Measurements from ENCODE around the gene RARG.
A peak's percentile ranks its signal among the peaks of the same experiment; 100 is the strongest.
"Not testable (repeated sequence)": the region's sequence is repeated elsewhere in the genome, so short reads cannot be mapped to it uniquely, and the experiment has no call there.

Gene RARG

DNA sequence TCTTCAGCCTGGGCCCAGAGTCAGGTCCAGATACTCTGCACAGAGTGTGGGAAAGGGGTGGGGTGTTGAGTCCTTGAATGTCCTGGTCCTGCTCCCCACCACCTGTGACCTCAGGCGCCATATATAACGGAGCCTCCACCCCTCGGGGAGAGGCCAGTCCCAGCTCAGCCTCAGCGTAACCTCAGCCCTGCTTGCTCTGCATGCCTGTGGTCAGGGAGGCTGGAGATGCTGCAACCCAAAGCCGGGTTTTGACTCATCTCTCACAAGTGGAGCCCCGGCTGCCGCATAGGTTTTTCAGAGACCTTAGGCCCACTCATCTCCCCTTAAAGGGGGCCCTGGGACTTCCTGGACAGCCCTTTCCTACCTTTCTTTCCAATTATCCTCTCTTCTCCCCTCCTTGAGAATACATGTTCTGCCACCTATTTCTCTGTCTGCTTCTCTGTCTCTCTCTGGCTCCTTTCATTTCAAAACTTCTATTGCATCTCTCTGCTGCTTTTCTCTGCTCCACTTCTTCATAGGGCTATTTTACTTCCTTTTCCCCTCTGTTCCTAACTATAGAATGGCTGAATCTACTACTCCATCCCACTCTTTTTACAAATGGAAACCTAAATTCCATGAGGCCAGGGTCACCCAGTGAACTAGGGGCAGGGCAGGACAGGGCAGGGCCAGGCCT lies 26.1 kb downstream of the RARG start:
- DNase-seq = peak; percentile 52

GRCh38 chr12:53204351-53204750 lies 27.7 kb downstream of the RARG start:
- no peak for DNase-seq

- DNase-seq = not testable (repeated sequence)
These were observed 29.7 kb downstream of the RARG start for GRCh38 chr12:53202316-53202715.

DNA sequence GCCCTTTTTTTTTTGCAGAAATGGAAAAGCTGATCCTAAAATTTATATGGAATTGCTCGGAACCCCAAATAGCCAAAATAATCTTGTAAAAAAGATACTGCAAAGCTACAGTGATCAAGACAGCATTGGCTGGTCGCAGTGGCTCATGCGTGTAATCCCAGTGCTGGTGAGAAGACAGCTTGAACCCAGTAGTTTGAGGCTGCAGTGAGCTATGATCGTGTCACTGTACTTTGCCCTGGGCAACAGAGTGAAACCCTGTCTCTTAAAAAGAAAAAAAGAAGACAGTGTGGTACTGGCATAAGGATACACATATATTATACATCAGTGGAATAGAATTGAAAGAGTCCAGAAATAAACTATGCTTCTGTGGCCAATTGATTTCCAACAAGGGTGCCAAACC lies 30.4 kb downstream of the RARG start:
- no peak for DNase-seq

DNA sequence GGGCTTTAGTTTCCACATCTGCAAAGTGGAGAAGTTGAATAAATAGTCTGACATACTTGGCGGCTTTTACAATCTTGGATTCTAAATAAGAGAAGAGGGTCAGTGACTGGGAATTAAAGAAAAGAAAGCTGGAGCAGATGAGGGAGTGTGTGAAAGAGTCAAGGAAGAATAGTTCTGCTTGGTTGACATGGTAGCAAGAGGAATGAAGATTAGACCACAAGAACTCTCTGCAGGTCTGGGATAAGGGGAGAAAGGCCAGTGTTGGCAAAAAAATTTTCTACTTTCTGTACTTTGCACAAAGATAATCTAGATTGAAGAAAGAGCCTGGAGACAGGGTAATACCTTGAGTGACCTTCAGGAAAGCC lies 30.9 kb downstream of the RARG start:
- no peak for DNase-seq

- no peak for DNase-seq
These were observed 31.4 kb downstream of the RARG start for GRCh38 chr12:53200458-53201176.

DNA sequence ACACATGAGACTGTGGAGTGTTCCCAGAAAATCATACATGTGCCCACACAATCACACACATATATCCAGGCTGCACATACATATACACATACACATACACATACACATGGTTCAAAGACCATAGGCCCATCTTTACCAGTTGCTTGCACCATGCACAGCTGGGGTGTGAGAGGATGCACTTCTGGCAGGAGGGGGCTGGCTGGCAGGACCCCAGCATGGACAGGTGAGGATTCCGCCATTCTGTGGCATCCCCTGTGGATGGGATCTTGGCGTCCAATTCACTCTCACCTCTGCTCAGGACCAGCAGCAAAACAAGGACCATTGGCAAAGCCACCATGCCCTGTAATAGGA lies 31.9 kb downstream of the RARG start:
- DNase-seq = no peak

DNA sequence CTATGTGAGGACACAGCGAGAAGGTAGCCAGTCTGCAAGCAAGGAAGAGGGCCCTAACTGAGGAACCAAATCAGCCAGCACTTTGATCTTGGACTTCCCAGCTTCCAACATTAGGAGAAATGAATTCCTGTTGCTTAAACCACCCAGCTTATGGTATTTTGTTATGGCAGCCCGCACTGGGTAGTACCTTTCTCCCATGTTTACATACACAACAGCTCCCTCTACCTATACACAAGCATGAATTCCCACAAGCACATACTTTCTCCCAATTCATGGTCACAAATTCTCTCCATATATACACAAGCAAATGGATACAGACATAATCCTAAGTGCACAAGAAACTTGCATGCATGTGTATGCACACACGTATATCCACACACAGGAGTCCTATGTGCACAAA lies 32.3 kb downstream of the RARG start:
- DNase-seq = no peak

GRCh38 chr12:53198486-53199110 lies 33.4 kb downstream of the RARG start:
- peak in 1 of 2 donors; percentile 49 for DNase-seq

GRCh38 chr12:53197011-53197640 lies 34.9 kb downstream of the RARG start:
- no peak for DNase-seq

- DNase-seq = no peak
These were observed 35.5 kb downstream of the RARG start for GRCh38 chr12:53196486-53196885.

GRCh38 chr12:53195516-53196420 lies 36.2 kb downstream of the RARG start:
- no peak for DNase-seq

- DNase-seq = no peak
These were observed 37.0 kb downstream of the RARG start for GRCh38 chr12:53194973-53195372.

GRCh38 chr12:53193985-53194716 lies 37.9 kb downstream of the RARG start:
- DNase-seq = no peak

DNA sequence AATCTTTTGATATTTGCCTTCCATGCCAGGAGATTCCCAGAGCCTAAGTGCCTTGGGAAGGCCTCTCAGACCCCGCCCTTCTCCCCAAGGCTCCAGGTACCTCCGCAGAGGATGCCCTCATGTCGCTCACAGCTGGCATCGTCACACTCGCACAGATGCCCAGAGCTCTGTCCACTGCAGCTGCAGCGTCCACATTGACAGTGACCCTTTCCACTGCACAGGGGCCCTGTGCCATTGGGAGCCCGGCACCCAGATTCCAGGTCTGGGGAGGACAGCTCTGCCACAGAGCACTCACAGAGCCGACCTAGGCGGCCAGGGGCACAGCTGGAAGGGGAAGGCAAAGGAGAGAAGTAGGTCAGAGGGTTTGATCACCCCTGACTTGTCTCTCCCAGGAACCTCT lies 39.0 kb downstream of the RARG start:
- no peak for DNase-seq

DNA sequence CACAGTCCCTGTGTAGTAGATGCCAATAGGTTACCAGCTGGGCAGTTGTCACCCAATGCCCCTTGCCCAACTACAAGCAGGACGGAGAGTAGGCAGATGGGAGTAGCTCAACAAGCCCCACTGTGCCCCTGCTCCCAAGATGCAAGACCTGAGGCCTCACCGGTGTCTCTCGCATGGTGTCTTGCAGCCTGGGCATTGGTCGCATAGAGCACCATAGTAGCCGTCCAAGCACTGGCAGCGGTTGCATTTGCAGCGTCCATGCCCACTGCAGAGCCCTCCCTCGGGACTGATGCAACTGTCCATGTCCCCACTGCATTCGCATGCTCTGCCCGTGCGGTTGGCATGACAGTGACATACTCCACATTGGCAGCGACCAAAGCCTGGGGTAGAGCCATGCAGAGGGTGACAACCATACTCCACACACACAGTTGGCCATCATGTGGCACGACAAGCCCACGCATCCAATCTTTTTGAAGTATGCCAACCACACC lies 39.4 kb downstream of the RARG start:
- DNase-seq = no peak

DNA sequence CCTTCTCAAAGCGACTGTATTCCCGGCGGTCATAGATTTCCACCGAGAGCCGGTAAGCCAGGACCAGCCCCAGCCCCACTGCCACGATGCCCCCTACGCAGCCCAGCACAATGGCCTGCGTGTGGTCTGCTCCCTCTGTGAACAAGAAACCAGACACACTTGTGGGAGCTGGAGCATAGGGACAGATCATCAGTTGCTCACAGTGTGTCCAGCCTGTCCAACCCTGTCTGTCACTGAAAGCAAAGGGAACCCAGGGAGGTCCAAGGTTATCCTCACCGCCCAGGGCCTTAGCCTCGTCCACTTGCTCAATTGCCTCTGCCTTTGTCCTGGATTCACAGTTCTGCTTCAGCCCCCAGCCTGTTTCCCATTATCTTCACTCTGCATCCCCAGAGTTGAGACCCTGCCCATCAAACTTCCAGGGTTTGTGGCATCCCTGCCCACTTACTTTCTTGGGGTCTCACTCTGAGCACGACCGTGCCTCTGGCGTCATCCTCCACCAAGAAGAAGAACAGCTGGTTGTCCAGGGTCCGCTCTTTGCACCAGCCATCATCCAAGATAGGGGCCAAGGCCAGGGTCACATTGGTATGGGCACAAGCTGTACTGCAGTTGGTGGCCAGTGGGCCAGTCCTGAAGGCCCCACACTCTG lies 40.0 kb downstream of the RARG start:
- no peak for DNase-seq

DNA sequence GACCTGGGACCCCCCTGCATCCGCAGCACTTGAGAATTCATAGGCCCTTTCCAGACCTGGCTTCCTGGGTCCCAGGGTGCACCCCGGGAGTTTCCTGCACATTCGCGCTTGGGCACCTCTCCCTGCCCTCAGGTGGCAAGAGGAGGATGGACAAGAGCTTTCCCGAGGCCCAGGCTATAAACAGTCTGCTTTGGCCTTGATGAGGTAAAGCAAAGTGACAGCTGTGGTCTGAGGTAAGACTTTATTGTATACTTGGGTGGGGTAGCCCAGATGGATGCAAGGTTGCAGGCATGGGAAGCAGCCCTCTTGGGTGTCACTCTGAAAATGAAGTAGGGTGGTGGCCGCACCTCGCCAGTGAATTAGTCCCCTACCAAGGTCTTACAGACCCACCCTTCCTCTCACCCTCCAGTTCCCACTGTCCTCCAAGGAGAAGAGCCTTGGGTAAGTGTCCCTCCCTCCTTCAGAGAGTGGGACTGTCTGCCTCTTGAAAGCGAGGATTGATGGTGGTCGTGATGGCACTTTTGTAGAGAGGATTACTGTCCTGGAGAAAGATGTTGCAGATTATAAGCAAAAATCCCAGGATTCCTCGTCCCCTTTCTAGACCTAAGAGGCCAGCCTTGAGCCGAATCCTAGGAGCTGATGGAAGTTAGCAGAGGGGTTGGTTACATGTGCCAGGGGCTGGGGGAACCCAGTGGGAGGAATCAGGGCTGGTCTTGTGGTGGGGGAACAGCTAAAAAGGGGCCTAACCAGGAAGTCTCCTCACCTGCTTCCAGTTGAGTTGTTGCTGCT lies 40.7 kb downstream of the RARG start:
- no peak for DNase-seq

GRCh38 chr12:53190108-53190729 lies 41.8 kb downstream of the RARG start:
- peak; percentile 52 to 56 for DNase-seq

Data from CD4-positive, alpha-beta T cell treated with Interleukin-4 for 1 hour (primary cell).